Cardiac fibroblast (primary cell): Measurements from ENCODE around the gene SHANK3.

ENCODE experiments used
- DNase-seq, 2 donors: peaks; one replicate each; pipeline versions ENCODE4 v3.0.0 to v3.0.0-alpha.2; 2010; ENCODE audit warnings: low read depth in 2 of 2
- H3K4me3 ChIP-seq, 2 donors: replicated peaks in 1 of 2; 1 replicate in 1 of 2; 2 replicates in 1 of 2; pipeline ENCODE4 v1.5.1; 2011; ENCODE audit warnings: low read depth in 2 of 2, low read length in 2 of 2, mild to moderate bottlenecking in 2 of 2, moderate library complexity in 1 of 2
- TF ChIP-seq, protein P1 (sequence below): IDR thresholded peaks from one replicate; pipeline ENCODE4 v1.5.1; 2011; ENCODE audit warnings: low read depth, mild to moderate bottlenecking, low read length, inconsistent platforms

SHANK3 gene

DNA sequence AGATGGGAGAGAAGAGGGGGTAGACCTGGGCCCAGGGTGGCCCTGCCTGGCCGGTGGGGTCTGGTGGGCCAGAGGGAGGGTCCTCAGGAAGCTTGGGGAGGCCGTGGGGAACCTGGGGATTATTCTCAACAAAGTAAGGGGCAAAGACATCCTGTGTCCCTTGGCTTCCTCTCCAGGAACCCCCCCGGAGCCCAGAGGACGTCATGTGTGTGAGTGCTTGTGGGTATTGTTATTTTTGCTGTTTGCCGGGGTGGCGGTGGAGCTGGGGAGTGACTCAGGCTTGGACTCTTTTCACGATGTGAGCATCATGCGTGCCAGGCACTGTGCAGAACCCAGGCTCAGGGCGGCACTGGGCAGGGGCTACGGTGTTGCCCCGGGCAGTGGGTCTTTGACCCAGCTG, 982 bp upstream of the SHANK3 start:
- TF ChIP-seq, protein P1, sequence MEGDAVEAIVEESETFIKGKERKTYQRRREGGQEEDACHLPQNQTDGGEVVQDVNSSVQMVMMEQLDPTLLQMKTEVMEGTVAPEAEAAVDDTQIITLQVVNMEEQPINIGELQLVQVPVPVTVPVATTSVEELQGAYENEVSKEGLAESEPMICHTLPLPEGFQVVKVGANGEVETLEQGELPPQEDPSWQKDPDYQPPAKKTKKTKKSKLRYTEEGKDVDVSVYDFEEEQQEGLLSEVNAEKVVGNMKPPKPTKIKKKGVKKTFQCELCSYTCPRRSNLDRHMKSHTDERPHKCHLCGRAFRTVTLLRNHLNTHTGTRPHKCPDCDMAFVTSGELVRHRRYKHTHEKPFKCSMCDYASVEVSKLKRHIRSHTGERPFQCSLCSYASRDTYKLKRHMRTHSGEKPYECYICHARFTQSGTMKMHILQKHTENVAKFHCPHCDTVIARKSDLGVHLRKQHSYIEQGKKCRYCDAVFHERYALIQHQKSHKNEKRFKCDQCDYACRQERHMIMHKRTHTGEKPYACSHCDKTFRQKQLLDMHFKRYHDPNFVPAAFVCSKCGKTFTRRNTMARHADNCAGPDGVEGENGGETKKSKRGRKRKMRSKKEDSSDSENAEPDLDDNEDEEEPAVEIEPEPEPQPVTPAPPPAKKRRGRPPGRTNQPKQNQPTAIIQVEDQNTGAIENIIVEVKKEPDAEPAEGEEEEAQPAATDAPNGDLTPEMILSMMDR, result no peak
- DNase-seq, result peak in 1 of 2 donors; percentile 54
- no peak overlapping the region for H3K4me3 ChIP-seq

DNA sequence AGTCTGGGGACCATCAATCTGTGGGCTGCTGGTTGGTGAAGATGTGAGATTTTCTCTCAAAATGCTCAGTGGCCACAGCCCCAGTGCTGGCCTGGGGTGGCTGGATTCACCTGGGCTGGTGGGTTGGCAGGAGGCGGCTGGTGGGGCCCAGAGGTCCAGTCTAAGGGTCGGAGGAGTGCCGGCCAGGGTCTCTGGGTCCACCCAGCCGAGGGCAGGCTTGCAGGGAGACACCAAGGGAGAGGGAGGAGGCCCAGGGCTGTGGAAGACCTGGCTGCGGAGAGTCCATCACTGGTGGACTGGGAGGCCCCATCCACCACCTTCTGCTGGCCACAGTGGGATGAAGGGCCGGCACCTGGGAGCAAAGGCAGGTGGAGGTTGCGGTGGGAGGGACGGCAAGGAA, 582 bp upstream of the SHANK3 start:
- TF ChIP-seq, protein P1, result no peak
- no peak for DNase-seq
- H3K4me3 ChIP-seq, result no peak overlapping the region

GRCh38 chr22:50673231-50674129, 857 bp downstream of the SHANK3 start:
- peak overlapping the region; percentile 28 to 33 for H3K4me3 ChIP-seq
- TF ChIP-seq, protein P1, result no peak
- DNase-seq, result no peak

GRCh38 chr22:50674130-50674500, 1.5 kb downstream of the SHANK3 start:
- peak overlapping the region in 1 of 2 donors; percentile 28 for H3K4me3 ChIP-seq
- TF ChIP-seq, protein P1, result no peak

DNA sequence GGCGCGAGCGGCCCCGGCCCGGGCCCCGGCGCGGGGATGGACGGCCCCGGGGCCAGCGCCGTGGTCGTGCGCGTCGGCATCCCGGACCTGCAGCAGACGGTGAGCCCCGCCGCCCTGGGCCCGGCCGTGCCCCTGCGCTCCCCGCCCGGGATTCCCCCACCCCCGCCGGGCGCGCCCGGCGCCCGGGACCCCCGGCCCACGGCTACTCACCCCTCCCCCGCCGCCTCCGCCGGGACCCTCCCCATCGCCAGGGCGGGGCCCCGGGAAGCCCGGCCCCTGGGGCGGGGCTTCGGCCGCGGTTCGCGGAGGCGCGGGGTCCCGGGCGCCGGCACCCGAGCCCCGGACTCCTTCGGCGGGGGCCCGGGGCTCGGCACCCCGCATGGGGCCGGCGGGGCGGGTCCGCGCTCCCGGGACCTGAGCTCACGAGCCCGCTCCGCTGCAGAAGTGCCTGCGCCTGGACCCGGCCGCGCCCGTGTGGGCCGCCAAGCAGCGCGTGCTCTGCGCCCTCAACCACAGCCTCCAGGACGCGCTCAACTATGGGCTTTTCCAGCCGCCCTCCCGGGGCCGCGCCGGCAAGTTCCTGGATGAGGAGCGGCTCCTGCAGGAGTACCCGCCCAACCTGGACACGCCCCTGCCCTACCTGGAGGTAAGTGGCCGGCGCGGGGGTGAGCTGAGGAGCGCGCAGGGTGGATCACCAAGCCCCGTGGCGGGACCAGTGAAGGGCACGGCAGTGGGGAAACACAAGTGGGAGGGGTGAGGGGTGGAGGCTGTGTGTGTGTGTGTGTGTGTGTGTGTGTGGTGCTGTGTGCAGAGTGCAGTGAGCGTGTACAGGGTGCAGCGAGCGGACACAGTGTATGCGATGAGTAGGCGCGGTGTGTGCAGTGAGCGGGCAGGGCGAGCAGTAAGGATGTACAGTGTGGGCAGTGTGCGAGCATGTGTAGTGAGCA, 2.3 kb downstream of the SHANK3 start:
- peak overlapping the region; percentile 43 to 50 for H3K4me3 ChIP-seq

More at GRCh38 chr22:50674130-50674500, 1.5 kb downstream of the SHANK3 start:
- no peak for DNase-seq

GRCh38 chr22:50675553-50676179, 3.0 kb downstream of the SHANK3 start:
- H3K4me3 ChIP-seq, result peak overlapping the region; percentile 43 to 50
- no peak for DNase-seq
- TF ChIP-seq, protein P1, result no peak

More for the DNA sequence above, 2.3 kb downstream of the SHANK3 start:
- TF ChIP-seq, protein P1, result no peak
- DNase-seq, result no peak
